CD1c-positive myeloid dendritic cell (primary cell): ENCODE data around the gene MBTD1.
"Not testable (repeated sequence)": the region's sequence is repeated elsewhere in the genome, so short reads cannot be mapped to it uniquely, and the experiment has no call there.

ENCODE experiments used
- DNase-seq: peaks from one replicate; pipeline ENCODE4 v3.0.0-alpha.2; 2016; ENCODE audit errors: extremely low spot score

MBTD1 gene

DNA sequence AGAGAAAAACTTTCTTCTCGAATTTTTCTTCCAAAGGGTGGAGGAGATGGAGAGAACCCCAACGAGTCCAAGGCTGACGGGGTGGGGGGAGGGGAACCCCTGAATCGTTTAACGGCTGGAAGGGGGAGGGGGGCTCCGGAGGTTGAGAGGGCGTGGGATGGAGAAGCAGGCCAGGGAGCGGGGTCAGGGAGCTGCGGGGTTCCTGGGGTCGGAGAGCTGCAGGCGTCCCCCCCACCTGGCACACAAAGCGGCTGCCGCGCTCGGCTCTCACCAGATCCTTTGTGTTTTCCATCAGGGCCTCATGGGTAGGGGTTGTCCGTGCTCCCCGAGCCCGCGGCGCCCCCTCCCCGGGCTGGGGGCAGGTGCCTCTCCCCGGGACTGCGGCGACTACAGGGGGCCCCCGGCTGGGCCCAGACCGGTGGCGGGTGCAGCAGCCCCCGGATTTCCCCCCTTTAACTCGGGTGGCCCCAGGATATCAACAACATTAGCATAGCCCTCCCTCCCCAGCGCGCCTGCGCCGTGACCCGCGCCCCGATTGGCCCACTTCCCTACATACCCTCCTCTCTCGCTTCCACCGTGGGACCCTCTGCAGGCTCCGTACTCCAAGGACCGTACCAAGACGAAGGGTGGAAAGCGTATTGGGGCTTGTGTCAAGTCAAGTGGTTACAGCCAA is at the start of gene MBTD1:
TSS of gene MBTD1 (minus strand) at position 486 of the 673 bp plus-strand sequence. CDS start 34,888 bp downstream, outside the sequence.
- DNase-seq, result peak; percentile 95

DNA sequence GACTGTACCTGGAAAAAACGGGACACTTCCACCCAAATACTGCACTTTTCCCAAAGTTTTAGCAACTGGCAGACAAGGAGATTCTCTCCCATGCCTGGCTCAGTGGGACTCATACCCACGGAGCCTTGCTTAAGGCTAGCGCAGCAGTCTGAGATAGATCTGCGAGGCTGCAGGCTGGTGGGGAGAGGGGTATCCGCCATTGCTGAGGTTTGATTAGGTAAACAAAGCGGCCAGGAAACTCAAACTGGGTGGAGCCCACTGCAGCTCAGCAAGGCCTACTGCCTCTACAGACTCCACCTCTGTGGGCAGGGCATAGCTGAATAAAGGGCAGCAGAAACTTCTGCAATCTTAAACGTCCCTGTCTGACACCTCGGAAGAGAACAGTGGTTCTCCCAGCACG is 45.3 kb upstream of the MBTD1 start:
- DNase-seq, result no peak

DNA sequence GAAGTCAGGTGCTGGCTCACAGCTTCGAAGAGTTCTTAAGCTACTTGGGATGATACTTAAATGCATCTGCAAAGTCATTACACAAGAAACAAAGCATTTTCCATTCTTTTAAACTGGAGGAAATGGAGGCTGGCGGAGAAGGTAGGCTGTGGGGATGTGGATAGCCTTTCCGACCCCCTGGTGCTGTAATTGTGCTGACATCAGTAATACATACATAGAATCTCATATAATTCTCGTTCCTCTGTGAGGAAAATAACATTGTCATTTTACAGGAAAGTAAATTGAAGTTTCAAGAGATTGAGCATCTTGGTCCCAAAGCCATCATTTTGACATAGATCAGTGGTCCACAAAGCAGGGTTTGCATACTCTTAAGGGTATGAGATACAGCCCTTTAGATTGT is 40.0 kb upstream of the MBTD1 start:
- DNase-seq, result no peak

DNA sequence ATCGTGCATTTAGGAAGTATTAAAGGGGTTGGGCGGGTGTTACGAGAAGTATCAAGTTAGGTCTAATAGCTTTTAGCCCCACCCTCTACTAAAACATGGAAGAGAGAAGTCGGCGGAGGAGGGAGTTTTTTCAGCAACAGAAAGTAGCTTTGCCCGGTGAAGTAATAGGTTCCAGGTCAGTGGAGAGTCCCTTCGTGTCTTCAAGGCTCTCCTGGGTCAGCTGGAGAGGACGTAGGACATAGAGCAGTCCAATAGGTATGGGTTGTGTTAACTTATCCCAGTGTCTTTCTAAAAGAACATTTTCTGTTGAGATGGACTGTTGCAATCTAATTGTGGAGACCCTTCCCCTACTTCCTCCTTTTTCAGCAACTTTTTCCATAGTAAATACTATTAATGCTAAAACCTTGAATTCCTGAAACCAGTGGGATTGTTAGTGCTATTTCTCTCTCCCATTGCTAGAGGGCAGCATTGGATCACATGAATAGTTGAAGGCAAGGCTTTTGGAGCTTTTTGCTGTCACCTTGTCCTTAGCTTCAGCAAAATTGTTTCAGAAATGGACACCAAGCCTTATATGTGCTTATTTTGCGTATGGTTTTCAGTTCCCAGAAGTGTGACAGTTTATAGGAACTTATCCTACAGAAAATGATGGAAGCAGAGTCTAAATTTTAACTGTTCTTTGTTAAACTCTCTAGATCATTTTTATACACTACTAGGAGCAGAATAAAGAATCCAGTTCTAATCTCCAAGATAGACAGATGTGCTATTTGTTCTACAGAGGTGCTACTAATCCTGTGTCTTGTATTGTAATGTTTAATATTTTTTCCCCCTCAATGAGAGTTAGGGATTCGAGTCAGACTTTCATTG is 38.9 kb upstream of the MBTD1 start:
- DNase-seq, result peak; percentile 44

DNA sequence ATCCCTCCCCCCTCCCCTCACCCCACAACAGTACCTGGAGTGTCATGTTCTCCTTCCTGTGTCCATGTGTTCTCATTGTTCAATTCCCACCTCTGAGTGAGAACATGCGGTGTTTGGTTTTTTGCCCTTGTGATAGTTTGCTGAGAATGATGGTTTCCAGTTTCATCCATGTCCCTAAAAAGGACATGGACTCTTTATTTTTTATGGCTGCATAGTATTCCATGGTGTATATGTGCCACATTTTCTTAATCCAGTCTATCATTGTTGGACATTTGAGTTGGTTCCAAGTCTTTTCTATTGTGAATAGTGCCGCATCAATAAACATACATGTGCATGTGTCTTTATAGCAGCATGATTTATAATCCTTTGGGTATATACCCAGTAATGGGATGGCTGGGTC is 34.5 kb upstream of the MBTD1 start:
- not testable (repeated sequence) for DNase-seq

DNA sequence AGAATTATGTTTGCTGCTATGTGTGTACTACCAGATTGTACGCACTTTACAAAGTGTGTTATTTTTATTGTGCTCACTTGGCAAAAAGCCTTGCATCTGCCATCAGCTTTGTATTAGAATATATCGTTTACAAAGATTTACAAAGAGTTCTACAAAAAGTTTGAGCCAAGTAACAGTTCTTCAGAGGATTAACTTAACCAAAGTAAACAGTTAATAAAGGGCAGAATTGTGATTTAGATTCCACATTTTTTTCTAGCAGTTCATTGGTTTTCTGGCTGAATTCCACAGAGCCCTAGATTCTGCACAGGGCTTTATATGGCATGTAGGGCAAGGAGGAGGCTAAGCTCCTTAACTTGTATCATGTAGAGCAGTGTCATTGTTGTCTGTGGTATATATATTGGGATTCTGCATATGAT is 29.9 kb upstream of the MBTD1 start:
- DNase-seq, result no peak

DNA sequence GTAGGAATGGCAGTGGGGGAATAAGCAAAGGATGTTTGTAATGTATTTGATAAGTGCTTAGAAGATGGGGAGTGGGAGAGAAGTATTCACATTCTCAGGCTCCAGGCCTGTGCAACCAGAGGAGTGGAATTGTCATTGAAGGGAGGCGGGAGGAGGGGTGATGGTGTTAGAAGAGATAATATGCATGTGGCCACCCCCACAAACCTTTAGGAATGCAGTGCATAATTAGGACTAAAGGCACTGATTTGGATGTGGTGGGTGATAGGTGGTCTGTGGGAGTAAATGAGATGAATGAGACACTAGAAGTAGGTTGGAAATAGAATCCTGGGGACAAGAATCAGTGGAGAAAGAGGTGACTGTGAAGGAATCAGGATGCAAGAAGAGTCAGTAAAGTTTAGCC is 27.6 kb upstream of the MBTD1 start:
- DNase-seq, result no peak

DNA sequence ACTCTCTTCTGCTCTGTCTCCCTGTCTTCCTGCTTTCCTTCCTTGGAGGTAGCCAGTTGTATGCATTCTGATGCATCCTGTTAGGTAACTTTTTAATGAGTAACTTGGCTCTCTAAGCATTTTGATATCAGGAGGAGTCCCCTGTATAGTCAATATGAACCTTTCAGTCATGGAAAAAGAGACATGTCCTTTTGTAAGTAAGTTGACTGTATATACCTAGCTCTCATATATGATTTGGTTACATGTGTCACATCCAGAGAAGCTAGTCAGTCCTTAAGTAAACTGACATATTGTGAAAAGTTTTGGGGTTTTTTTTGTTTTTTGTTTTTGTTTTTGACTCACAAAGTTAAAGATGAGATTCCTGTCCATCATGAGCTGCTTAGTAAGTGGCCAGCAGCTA is 19.3 kb upstream of the MBTD1 start:
- DNase-seq, result no peak

DNA sequence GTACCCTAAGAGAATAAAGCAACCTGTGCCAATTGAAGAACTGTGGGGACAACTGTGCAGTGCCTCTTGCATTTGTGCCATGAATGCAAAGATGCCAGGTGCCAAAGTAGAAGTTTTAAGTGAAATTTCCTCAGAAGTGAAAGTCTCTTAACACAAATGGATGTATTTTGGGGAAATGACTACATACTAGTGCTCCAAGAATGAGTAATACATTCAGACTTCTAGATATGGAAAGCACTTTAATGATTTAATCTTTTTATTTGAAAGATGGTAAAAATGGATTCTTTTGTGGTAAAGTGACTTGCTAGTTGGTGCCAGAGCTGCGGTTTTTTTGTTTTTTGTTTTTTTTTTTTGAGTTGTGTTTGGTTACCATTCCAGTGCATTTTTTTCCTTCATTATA is 15.5 kb upstream of the MBTD1 start:
- DNase-seq, result peak; percentile 28

DNA sequence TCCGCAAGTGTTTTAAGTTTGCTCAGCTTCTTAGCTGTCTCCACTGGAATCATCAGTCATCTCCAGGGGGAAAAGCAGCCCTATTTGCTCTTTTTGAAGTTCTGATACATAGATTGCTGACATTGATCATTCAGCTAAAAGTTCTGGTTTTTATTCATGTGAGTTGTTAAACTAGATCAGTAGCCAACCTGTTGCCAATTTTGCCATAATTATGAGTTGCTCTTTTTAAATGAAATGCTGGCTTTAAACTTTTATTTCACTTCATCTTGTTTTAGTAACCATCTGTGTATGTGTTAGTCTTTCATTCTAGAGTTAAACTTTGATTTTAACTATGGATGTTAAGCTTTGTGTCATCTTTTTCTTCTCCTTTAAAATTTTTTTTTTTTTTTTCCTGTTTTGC is 13.0 kb upstream of the MBTD1 start:
- no peak for DNase-seq

DNA sequence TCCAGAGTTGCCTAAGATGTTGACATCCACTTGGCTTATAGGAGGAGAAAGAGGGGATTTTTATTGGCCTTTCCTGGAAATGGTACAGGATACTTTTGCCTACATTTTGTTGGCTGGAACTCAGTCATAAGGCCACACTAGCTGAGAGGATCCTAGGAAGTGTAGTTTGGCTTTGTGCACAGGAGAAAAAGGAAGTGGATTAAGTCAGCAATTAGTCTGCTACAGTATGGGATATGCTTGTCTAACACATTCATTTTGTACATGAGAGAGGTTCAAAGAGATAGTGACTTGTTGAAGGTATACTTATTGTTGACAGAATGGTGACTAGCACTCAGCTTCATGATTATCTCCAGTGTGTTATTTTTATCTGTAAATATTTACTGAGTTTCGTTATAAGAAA is 10.8 kb upstream of the MBTD1 start:
- DNase-seq, result peak; percentile 29

DNA sequence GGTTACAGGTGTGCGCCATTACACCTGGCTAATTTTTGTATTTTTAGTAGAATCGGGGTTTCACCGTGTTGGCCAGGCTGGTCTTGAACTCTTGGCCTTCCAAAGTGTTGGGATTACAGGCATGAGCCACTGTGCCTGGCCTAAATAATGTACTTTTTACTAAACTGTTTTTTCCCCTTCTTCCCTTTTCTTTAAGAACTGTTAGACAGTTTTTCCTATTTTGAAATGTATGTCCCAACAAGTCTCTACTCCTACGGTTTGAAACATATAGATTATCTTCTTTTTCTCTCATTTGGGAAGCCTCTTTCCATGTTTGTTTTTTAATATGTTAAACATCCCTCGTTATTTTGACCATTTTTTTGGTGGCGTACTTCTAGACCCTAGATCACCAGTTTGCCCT is 10.1 kb upstream of the MBTD1 start:
- no peak for DNase-seq

DNA sequence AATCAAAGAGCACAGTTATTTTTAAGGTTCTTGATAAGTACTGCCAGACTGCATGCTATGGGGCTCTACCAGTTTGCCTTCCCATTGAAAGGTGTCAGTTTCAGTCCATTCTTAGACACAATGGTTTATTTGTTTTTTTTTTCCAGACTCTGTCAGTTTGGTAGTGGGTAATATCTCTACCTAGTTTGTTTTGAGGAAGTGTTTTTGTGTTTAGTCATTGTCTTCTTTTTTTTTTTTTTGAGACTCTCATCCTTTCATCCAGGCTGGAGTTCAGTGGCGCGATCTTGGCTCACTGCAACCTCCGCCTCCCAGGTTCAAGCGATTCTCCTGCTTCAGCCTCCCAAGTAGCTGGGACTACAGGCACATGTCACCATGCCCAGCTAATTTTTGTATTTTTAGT is 4.6 kb upstream of the MBTD1 start:
- not testable (repeated sequence) for DNase-seq

DNA sequence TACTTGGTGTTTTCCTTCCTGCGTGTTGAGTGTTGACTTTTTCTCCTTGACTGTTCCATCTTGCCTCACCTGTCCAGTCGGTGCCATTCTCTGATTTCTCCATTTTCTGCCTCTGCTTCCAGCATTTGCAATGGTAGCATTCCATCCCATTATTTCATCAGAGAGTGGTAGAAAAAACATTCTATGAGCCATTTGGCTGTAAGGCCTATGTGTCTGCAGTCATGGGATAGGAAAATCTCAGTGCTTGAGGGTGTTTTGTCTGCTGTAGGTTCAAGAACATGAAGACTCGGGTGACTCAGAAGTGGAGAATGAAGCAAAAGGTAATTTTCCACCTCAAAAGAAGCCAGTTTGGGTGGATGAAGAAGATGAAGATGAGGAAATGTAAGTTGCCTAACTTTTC is 3.2 kb upstream of the MBTD1 start:
- no peak for DNase-seq

DNA sequence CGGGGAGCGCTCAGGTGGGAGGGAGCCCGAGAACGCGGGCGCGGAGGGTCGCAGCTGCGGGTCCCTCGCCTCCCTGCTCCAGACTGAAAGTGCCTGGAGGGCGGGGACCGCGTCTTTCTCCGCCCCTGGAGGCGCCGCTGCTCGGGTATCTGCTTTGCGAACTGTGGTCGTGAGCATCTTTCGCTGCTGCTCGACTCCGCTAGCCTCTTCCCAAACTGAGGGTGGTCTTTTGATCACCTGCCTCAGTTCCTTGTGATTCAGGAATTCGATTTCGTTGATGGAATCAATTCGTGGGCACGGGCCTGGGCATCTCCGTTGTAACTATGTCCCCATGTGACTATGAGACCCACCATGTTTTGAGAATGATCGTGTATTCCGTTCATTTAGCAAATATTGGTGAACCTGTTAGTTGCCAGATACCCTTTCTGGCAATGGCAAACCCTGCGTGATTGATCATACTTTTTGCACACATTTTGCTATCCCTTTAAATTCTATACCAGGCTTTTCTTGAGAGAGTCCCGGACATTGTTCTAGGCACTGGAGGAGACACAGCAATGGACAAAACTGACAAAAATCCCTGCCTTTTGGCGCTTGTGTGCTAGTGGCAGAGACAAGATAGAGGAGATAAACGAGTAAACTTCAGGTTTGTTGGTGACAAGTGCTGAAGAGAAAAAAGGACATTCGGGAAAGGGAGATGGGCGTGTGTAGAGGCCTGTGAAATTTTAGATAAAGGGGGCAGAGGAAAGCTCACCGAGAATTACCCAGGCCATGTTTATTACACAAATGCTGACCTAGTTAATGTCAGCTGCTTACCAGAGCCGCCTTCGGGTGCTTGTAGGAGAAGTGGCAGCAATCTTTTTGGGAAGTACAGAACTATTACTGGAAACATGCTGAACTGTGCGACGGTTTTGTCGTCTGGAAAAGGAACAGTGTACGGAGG is 1.4 kb upstream of the MBTD1 start:
- peak; percentile 88 for DNase-seq

DNA sequence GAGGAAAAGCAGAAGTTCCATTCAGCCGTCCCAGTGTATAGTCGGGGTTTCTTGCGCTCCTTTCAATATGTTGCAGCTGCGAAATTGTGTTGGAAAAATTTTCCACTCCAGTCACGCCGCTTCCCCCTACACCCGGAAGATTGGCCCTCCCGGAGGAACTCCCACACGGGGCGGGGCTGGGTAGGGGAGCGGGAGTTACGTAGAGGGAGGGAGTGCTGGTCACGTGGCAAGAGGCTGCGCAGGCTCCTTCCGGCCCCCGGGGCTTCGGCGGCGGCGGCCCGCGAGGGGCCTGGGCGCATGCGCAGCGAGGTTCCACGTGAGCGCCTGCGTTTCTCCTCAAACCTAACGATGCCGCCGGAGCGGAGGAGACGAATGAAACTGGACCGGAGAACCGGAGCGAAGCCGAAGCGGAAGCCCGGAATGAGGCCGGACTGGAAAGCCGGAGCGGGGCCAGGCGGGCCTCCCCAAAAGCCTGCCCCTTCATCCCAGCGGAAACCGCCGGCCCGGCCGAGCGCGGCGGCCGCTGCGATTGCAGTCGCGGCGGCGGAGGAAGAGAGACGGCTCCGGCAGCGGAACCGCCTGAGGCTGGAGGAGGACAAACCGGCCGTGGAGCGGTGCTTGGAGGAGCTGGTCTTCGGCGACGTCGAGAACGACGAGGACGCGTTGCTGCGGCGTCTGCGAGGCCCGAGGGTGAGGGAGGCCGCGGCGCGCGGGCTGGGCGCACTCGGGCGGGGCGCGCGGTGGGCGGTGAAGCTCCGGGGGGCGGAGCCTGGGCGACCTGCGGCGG is 581 bp upstream of the MBTD1 start, which contains the start of gene UTP18:
TSS of gene UTP18 (plus strand) at position 310 of the 787 bp plus-strand sequence. CDS start at position 349, 39 bp downstream.
- DNase-seq, result peak; percentile 99

DNA sequence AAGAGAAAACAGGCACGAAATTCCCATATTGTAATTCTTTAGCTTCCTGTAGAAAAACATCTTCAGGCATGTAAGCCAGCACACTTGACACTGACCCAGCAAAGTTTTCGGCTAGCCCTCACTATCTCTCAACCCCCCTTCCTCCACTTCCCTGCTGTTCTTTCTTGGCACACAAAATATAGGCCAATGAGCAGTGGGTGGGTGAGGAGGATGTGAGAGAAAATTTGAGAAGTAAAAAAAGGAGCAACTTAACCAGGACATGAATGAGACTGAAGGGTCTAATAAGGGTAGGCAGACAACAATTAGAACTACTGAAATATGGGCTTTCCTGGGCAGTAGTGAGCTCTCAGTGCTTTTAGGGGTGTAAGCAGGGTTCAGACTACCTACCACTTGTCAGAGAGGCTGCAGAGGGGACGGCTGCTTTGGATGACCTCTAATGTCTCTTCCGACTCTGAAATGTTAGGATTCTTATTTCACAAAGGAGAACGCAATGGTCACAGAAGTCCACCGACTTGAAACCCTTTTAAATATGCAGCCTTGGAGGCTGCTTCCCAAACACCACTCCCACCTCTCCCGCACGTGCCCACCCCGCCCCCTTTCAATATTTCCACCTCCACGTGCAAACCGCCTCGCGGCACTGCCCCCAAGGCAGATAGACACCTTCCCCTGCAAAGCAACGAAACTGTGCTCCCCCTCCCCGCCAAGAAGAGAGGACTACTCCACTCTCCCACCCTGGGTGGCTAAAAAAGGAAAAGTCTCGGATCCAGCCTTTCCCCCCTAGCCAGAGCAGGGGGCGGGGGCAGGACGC is 889 bp downstream of the MBTD1 start:
- peak; percentile 87 for DNase-seq

DNA sequence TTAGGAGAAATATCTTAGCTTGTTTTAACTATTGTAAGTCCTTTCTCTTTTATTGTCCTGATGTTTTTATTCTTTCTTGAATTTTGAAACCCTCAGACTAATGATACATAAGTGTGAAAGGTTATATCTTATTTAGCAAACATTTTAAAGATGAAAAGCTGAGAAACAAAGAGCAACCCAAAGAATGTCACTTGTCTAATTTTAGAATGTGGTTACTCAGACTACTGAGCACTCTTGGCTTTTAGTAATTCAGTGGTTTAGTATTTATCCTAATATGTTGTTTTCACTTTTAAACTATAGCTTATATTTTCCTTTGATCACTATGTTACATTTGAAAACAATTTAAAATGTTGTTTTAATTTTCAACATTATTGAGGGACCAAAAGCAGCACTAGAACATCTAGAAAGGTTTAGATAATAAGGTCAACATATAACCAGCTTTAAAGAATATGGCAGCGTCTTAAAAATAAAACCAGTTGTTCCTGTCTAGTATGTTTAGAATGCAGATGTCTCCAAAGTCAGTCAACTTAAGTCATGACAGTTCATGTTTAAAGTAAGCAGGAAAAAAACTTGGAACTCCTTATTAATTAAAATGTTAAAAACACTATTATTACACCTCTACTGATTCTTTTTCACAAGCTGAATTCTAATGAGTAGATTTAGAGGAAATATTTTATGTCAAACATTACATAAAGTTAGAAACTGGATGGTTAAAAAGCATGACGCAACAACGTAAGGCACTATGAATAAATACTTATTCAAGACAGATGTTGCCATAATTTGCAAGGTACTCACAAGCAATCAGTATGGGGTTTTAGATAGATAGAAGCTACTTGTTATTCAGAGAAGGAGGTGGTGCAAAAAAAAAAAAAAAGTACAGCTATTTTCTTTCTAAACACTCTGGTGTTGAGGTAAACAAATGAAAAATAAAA is 2.4 kb downstream of the MBTD1 start:
- no peak for DNase-seq

DNA sequence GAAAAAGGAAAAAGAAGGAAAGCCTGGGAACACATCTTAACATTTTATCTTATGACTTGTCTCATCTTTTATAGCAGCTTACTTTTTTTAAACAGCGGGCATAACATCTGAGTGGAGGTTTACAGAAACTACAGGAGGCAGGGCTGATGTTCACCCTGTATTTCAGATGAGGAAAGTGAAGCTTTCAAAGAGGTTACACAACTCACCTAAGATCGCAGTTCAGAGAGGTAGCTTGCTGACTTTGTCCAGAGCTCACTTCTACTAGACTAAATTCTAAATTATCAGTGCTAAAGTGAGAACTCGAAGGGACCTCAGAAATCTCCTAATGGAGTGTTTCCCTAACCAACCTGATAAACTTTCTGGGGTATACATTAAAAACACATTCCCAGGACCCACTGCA is 3.7 kb downstream of the MBTD1 start:
- DNase-seq, result no peak
